Activated naive CD4-positive, alpha-beta T cell treated with anti-CD3 and anti-CD28 coated beads, Interleukin-2, amount 50 U/mL, for 24 hours (primary cell): Measurements from ENCODE around the gene USH1C.
A peak's percentile ranks its signal among the peaks of the same experiment; 100 is the strongest.

Experiments
- H3K27ac Mint-ChIP-seq: one replicate; pipeline ENCODE4 v1.8.0; 2021; ENCODE audit warnings: mild to moderate bottlenecking, mixed read lengths
- H3K27me3 Mint-ChIP-seq: one replicate; pipeline ENCODE4 v1.8.0; 2021; ENCODE audit warnings: mixed read lengths
- H3K36me3 Mint-ChIP-seq: one replicate; pipeline ENCODE4 v1.8.0; 2021; ENCODE audit warnings: mixed read lengths
- H3K4me1 Mint-ChIP-seq: one replicate; pipeline ENCODE4 v1.8.0; 2021; ENCODE audit warnings: mixed read lengths
- H3K4me3 Mint-ChIP-seq: one replicate; pipeline ENCODE4 v1.8.0; 2021; ENCODE audit warnings: mild to moderate bottlenecking, mixed read lengths
- H3K9me3 Mint-ChIP-seq: one replicate; pipeline ENCODE4 v1.8.0; 2021; ENCODE audit warnings: mixed read lengths

Gene USH1C

GRCh38 chr11:17558916-17559315 is 14.7 kb upstream of the USH1C start:
- Mint-ChIP-seq H3K27ac (no peak overlapping the region), H3K4me1 (no peaks in the 10 kb centered on the region), H3K27me3 (peaks cover 6% of the 10 kb centered on the region), H3K36me3 (no peaks in the 10 kb centered on the region), H3K4me3 (no peak overlapping the region), H3K9me3 (no peaks in the 10 kb centered on the region)

- no peak overlapping the region for H3K4me3 Mint-ChIP-seq
- H3K36me3 Mint-ChIP-seq = no peaks in the 10 kb centered on the region
- peaks cover 6% of the 10 kb centered on the region for H3K27me3 Mint-ChIP-seq
- H3K9me3 Mint-ChIP-seq = no peaks in the 10 kb centered on the region
- H3K27ac Mint-ChIP-seq = no peak overlapping the region
- H3K4me1 Mint-ChIP-seq = no peaks in the 10 kb centered on the region
These were observed 14.0 kb upstream of the USH1C start for GRCh38 chr11:17558025-17558780.

GRCh38 chr11:17556999-17557398 is 12.8 kb upstream of the USH1C start:
- Mint-ChIP-seq H3K27ac (no peak overlapping the region), H3K4me1 (no peaks in the 10 kb centered on the region), H3K9me3 (no peaks in the 10 kb centered on the region), H3K27me3 (peaks cover 6% of the 10 kb centered on the region), H3K36me3 (no peaks in the 10 kb centered on the region), H3K4me3 (no peak overlapping the region)

GRCh38 chr11:17554487-17554886 is 10.3 kb upstream of the USH1C start:
- Mint-ChIP-seq H3K36me3 (no peaks in the 10 kb centered on the region), H3K4me1 (no peaks in the 10 kb centered on the region), H3K27me3 (peaks cover 7% of the 10 kb centered on the region), H3K27ac (no peak overlapping the region), H3K4me3 (no peak overlapping the region), H3K9me3 (no peaks in the 10 kb centered on the region)

GRCh38 chr11:17553249-17553546 is 9.0 kb upstream of the USH1C start:
- Mint-ChIP-seq H3K27ac (no peak overlapping the region), H3K27me3 (peaks cover 8% of the 10 kb centered on the region), H3K4me1 (no peaks in the 10 kb centered on the region), H3K9me3 (no peaks in the 10 kb centered on the region), H3K4me3 (no peak overlapping the region), H3K36me3 (no peaks in the 10 kb centered on the region)

GRCh38 chr11:17552392-17553248 is 8.4 kb upstream of the USH1C start:
- peaks cover 9% of the 10 kb centered on the region for H3K27me3 Mint-ChIP-seq
- H3K27ac Mint-ChIP-seq = no peak overlapping the region

GRCh38 chr11:17552041-17552355 is 7.8 kb upstream of the USH1C start:
- Mint-ChIP-seq H3K27me3 (peaks cover 11% of the 10 kb centered on the region), H3K4me3 (no peak overlapping the region), H3K9me3 (no peaks in the 10 kb centered on the region), H3K36me3 (no peaks in the 10 kb centered on the region), H3K4me1 (no peaks in the 10 kb centered on the region), H3K27ac (no peak overlapping the region)

More at GRCh38 chr11:17552392-17553248, 8.4 kb upstream of the USH1C start:
- Mint-ChIP-seq H3K36me3 (no peaks in the 10 kb centered on the region), H3K4me3 (no peak overlapping the region), H3K4me1 (no peaks in the 10 kb centered on the region), H3K9me3 (no peaks in the 10 kb centered on the region)

- H3K4me3 Mint-ChIP-seq = no peak overlapping the region
- H3K9me3 Mint-ChIP-seq = no peaks in the 10 kb centered on the region
- no peaks in the 10 kb centered on the region for H3K36me3 Mint-ChIP-seq
- no peaks in the 10 kb centered on the region for H3K4me1 Mint-ChIP-seq
- no peak overlapping the region for H3K27ac Mint-ChIP-seq
- peaks cover 15% of the 10 kb centered on the region for H3K27me3 Mint-ChIP-seq
These were observed 7.3 kb upstream of the USH1C start for GRCh38 chr11:17551347-17552040.

- Mint-ChIP-seq H3K9me3 (no peaks in the 10 kb centered on the region), H3K27me3 (peaks cover 17% of the 10 kb centered on the region), H3K27ac (no peak overlapping the region), H3K4me3 (no peak overlapping the region), H3K36me3 (no peaks in the 10 kb centered on the region), H3K4me1 (no peaks in the 10 kb centered on the region)
These were observed 6.5 kb upstream of the USH1C start for GRCh38 chr11:17550450-17551346.

GRCh38 chr11:17548444-17548843 is 4.2 kb upstream of the USH1C start:
- Mint-ChIP-seq H3K4me1 (no peaks in the 10 kb centered on the region), H3K9me3 (no peaks in the 10 kb centered on the region), H3K4me3 (no peak overlapping the region), H3K36me3 (no peaks in the 10 kb centered on the region), H3K27ac (no peak overlapping the region), H3K27me3 (peaks cover 27% of the 10 kb centered on the region)

GRCh38 chr11:17547932-17548331 is 3.7 kb upstream of the USH1C start:
- Mint-ChIP-seq H3K4me3 (no peak overlapping the region), H3K27ac (no peak overlapping the region), H3K9me3 (no peaks in the 10 kb centered on the region), H3K4me1 (no peaks in the 10 kb centered on the region), H3K36me3 (no peaks in the 10 kb centered on the region), H3K27me3 (peaks cover 27% of the 10 kb centered on the region)

GRCh38 chr11:17547051-17547577 is 2.9 kb upstream of the USH1C start, which contains the start of gene OTOG:
Gene OTOG, plus strand, starts transcription at chr11:17547259. Its CDS starts 114 bp downstream, at chr11:17547373.
- Mint-ChIP-seq H3K27me3 (peaks cover 27% of the 10 kb centered on the region), H3K27ac (peak within 1 kb of the TSS; percentile 46), H3K9me3 (no peaks in the 10 kb centered on the region), H3K36me3 (no peaks in the 10 kb centered on the region), H3K4me1 (no peaks in the 10 kb centered on the region), H3K4me3 (no peak within 1 kb of the TSS)

- no peaks in the 10 kb centered on the region for H3K36me3 Mint-ChIP-seq
- H3K4me3 Mint-ChIP-seq = no peak overlapping the region
- no peak overlapping the region for H3K27ac Mint-ChIP-seq
- H3K4me1 Mint-ChIP-seq = no peaks in the 10 kb centered on the region
- peaks cover 27% of the 10 kb centered on the region for H3K27me3 Mint-ChIP-seq
- no peaks in the 10 kb centered on the region for H3K9me3 Mint-ChIP-seq
These were observed 2.0 kb upstream of the USH1C start for GRCh38 chr11:17546240-17546639.

- no peaks in the 10 kb centered on the region for H3K36me3 Mint-ChIP-seq
- H3K9me3 Mint-ChIP-seq = no peaks in the 10 kb centered on the region
- no peaks in the 10 kb centered on the region for H3K4me1 Mint-ChIP-seq
- H3K4me3 Mint-ChIP-seq = no peak overlapping the region
- peaks cover 23% of the 10 kb centered on the region for H3K27me3 Mint-ChIP-seq
- no peak overlapping the region for H3K27ac Mint-ChIP-seq
These were observed 539 bp downstream of the USH1C start for GRCh38 chr11:17543574-17544180.

GRCh38 chr11:17543041-17543440 is 1.2 kb downstream of the USH1C start:
- Mint-ChIP-seq H3K27ac (no peak overlapping the region), H3K4me3 (no peak overlapping the region), H3K4me1 (no peaks in the 10 kb centered on the region), H3K36me3 (no peaks in the 10 kb centered on the region), H3K9me3 (no peaks in the 10 kb centered on the region), H3K27me3 (peaks cover 22% of the 10 kb centered on the region)
